ENCODE results near the gene EIF4ENIF1. TPM values are rescaled to one million over a fixed set of nuclear protein-coding genes. Genes with fewer than 3 reads are reported as not detected.
"Not testable (repeated sequence)": the region's sequence is repeated elsewhere in the genome, so short reads cannot be mapped to it uniquely, and the experiment has no call there.

The EIF4ENIF1 gene
- total RNA-seq, 6 experiments from 2014 or later, result 23.7 to 27.3 (median 25.5) TPM

GRCh38 chr22:31530823-31531195 lies 41.2 kb upstream of the EIF4ENIF1 start:
- no peak overlapping the region for H3K4me3 Mint-ChIP-seq
- peaks cover 2% of the 10 kb centered on the region; the same call in 1 of the 2 replicates for H3K27me3 Mint-ChIP-seq (ENCODE audit: insufficient read depth)
- peak overlapping the region; percentile 82 for H3K27ac Mint-ChIP-seq
- H3K36me3 Mint-ChIP-seq (ENCODE audit: low read depth), result peaks cover 10% of the 10 kb centered on the region
- TF ChIP-seq CTCF (IDR thresholded peaks at IDR 0.05), result no peak
- no peak for DNase-seq
- no peaks in the 10 kb centered on the region for H3K9me3 Mint-ChIP-seq
- H3K4me1 Mint-ChIP-seq (ENCODE audit: low read depth), result peaks cover 28% of the 10 kb centered on the region

- Mint-ChIP-seq H3K4me1 (ENCODE audit: low read depth) (peaks cover 17% of the 10 kb centered on the region), H3K27me3 (ENCODE audit: insufficient read depth) (peaks cover under 1% of the 10 kb centered on the region; the same call in 1 of the 2 replicates), H3K27ac (no peak overlapping the region), H3K36me3 (ENCODE audit: low read depth) (peaks cover 13% of the 10 kb centered on the region), H3K4me3 (no peak overlapping the region), H3K9me3 (no peaks in the 10 kb centered on the region)
- no peak for DNase-seq
- TF ChIP-seq CTCF (IDR thresholded peaks at IDR 0.05), result no peak
Measured at GRCh38 chr22:31526270-31526669, 36.6 kb upstream of the EIF4ENIF1 start.

GRCh38 chr22:31524132-31524531 lies 34.5 kb upstream of the EIF4ENIF1 start:
- H3K27ac Mint-ChIP-seq; H3K4me3 Mint-ChIP-seq; DNase-seq; H3K9me3 Mint-ChIP-seq; H3K4me1 Mint-ChIP-seq (ENCODE audit: low read depth); H3K27me3 Mint-ChIP-seq (ENCODE audit: insufficient read depth): not testable (repeated sequence)
- H3K36me3 Mint-ChIP-seq (ENCODE audit: low read depth), result peaks cover 13% of the 10 kb centered on the region

GRCh38 chr22:31520051-31520450 lies 30.4 kb upstream of the EIF4ENIF1 start:
- H3K4me1 Mint-ChIP-seq (ENCODE audit: low read depth), result no peaks in the 10 kb centered on the region
- no peak overlapping the region for H3K27ac Mint-ChIP-seq
- peaks cover 7% of the 10 kb centered on the region for H3K36me3 Mint-ChIP-seq (ENCODE audit: low read depth)
- no peak for TF ChIP-seq CTCF (IDR thresholded peaks at IDR 0.05)
- H3K27me3 Mint-ChIP-seq (ENCODE audit: insufficient read depth), result peaks cover 3% of the 10 kb centered on the region
- no peaks in the 10 kb centered on the region for H3K9me3 Mint-ChIP-seq
- no peak for DNase-seq
- H3K4me3 Mint-ChIP-seq, result no peak overlapping the region

GRCh38 chr22:31509061-31509762 lies 19.6 kb upstream of the EIF4ENIF1 start:
- H3K4me3 Mint-ChIP-seq, result no peak overlapping the region
- no peak for TF ChIP-seq CTCF (IDR thresholded peaks at IDR 0.05)
- peaks cover 16% of the 10 kb centered on the region for H3K4me1 Mint-ChIP-seq (ENCODE audit: low read depth)
- peaks cover 24% of the 10 kb centered on the region for H3K36me3 Mint-ChIP-seq (ENCODE audit: low read depth)
- H3K27me3 Mint-ChIP-seq (ENCODE audit: insufficient read depth), result no peaks in the 10 kb centered on the region
- DNase-seq, result peak; percentile 8
- H3K9me3 Mint-ChIP-seq, result 0 out of 2 replicates have a peak, but pooled peaks cover 9% of the 10 kb centered on the region
- H3K27ac Mint-ChIP-seq, result no peak overlapping the region

GRCh38 chr22:31508536-31508935 lies 18.9 kb upstream of the EIF4ENIF1 start:
- Mint-ChIP-seq H3K9me3 (0 out of 2 replicates have a peak, but pooled peaks cover 9% of the 10 kb centered on the region), H3K27me3 (ENCODE audit: insufficient read depth) (no peaks in the 10 kb centered on the region), H3K4me1 (ENCODE audit: low read depth) (peaks cover 23% of the 10 kb centered on the region), H3K4me3 (no peak overlapping the region), H3K36me3 (ENCODE audit: low read depth) (peaks cover 24% of the 10 kb centered on the region), H3K27ac (no peak overlapping the region)
- no peak for TF ChIP-seq CTCF (IDR thresholded peaks at IDR 0.05)
- DNase-seq, result no peak

GRCh38 chr22:31507517-31507916 lies 17.9 kb upstream of the EIF4ENIF1 start:
- not testable (repeated sequence) for H3K27ac Mint-ChIP-seq; DNase-seq; H3K9me3 Mint-ChIP-seq; H3K27me3 Mint-ChIP-seq (ENCODE audit: insufficient read depth); H3K4me3 Mint-ChIP-seq
- Mint-ChIP-seq H3K4me1 (ENCODE audit: low read depth) (peaks cover 27% of the 10 kb centered on the region), H3K36me3 (ENCODE audit: low read depth) (peaks cover 24% of the 10 kb centered on the region)
